SH-SY5Y (cell line): ENCODE data around the gene EPHA1.

Source experiments
- GATA2 ChIP-seq: IDR thresholded peaks from 2 replicates; pipeline ENCODE4 v1.6.1; 2011; ENCODE audit warnings: mild to moderate bottlenecking, low read depth, low read length
- GATA3 ChIP-seq: IDR thresholded peaks from 2 replicates; pipeline ENCODE4 v1.6.1; 2011; ENCODE audit warnings: low read depth, mild to moderate bottlenecking, low read length, moderate library complexity

DNA sequence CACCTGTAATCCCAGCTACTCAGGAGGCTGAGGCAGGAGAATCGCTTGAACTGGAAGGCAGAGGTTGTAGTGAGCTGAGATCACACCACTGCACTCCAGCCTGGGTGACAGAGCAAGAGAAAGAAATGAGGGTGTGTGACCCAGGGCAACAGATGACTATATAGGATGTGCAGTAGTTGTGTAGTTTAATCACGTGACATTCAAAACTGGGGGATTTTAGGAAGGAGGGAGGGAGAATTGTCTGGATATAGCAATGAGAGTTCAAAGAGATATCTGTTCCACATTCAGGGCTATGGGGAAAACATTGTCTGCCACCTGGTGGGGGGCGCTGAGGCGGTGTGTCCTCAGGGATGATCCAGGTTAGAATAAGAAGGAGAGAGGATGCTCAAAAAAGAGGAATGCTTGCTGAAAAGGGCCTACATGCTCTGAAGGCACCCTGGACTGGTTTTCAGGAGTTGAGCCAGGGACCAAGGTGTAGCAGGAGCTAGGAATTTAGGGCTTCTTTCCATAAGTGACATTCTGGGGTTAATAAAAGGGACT lies 35.3 kb downstream of the EPHA1 start:
- TF ChIP-seq GATA2 = no peak
- no peak for TF ChIP-seq GATA3
